Fibroblast of lung (primary cell): Measurements from ENCODE around the gene TET2. TPM values are rescaled to one million over a fixed set of nuclear protein-coding genes. Genes with fewer than 3 reads are reported as not detected.

Experiments
- DNase-seq, 2 donors: peaks; one replicate each; pipeline versions ENCODE4 v3.0.0 to v3.0.0-alpha.2; 2010; ENCODE audit warnings: low read depth in 2 of 2
- H2AFZ ChIP-seq: 2 replicates; pipeline ENCODE4 v1.5.1; 2012; ENCODE audit warnings: low read length, control low read depth, inconsistent platforms
- H3K27ac ChIP-seq: 2 replicates; pipeline ENCODE4 v1.5.1; 2011; ENCODE audit warnings: low read length, control low read depth; ENCODE audit not compliant: insufficient read depth
- H3K27me3 ChIP-seq: 2 replicates; pipeline ENCODE4 v1.5.1; 2011; ENCODE audit warnings: mild to moderate bottlenecking, low read length; ENCODE audit not compliant: control insufficient read depth, insufficient read depth
- H3K36me3 ChIP-seq: 2 replicates; pipeline ENCODE4 v1.5.1; 2011; ENCODE audit warnings: low read length; ENCODE audit not compliant: control insufficient read depth, insufficient read depth
- H3K4me1 ChIP-seq: 2 replicates; pipeline ENCODE4 v1.5.1; 2011; ENCODE audit warnings: low read length; ENCODE audit not compliant: control insufficient read depth, insufficient read depth; ENCODE audit errors: extremely low read depth
- H3K4me2 ChIP-seq: 2 replicates; pipeline ENCODE4 v1.5.1; 2011; ENCODE audit warnings: low read length, control low read depth; ENCODE audit not compliant: insufficient read depth; ENCODE audit errors: extremely low read depth
- H3K4me3 ChIP-seq, 4 experiments: fragments of 200-600 bp in 1 of 4; sonication (generic) in 1 of 4; replicated peaks in 1 of 4; 2 replicates each; pipeline ENCODE4 v1.5.1; 2011 to 2016; ENCODE audit warnings: low read length in 4 of 4, low read depth in 3 of 4, mild to moderate bottlenecking in 3 of 4, control low read depth in 2 of 4, inconsistent platforms in 1 of 4, mixed read lengths in 1 of 4; ENCODE audit not compliant: insufficient read depth in 1 of 4; ENCODE audit errors: control extremely low read depth in 1 of 4
- H3K79me2 ChIP-seq: 2 replicates; pipeline ENCODE4 v1.5.1; 2012; ENCODE audit warnings: mild to moderate bottlenecking, low read length, inconsistent platforms; ENCODE audit not compliant: control insufficient read depth, insufficient read depth
- H3K9ac ChIP-seq: 2 replicates; pipeline ENCODE4 v1.5.1; 2011; ENCODE audit warnings: mild to moderate bottlenecking, low read length, control low read depth; ENCODE audit not compliant: insufficient read depth
- H3K9me3 ChIP-seq: 2 replicates; pipeline ENCODE4 v1.5.1; 2012; ENCODE audit warnings: low read depth, low read length; ENCODE audit not compliant: control insufficient read depth, insufficient read depth
- H4K20me1 ChIP-seq: 2 replicates; pipeline ENCODE4 v1.5.1; 2011; ENCODE audit warnings: low read length; ENCODE audit not compliant: control insufficient read depth, insufficient read depth; ENCODE audit errors: extremely low read depth
- CTCF ChIP-seq, 2 donors: IDR thresholded peaks in 1 of 2; conservative IDR thresholded peaks in 1 of 2; 1 replicate in 1 of 2; 2 replicates in 1 of 2; pipeline ENCODE4 v1.5.1; 2011 to 2012; ENCODE audit warnings: low read length in 2 of 2, control low read depth in 1 of 2, inconsistent platforms in 1 of 2, low read depth in 1 of 2, mild to moderate bottlenecking in 1 of 2
- EZH2 ChIP-seq: IDR thresholded peaks from 2 replicates; pipeline ENCODE4 v1.5.1; 2012; ENCODE audit warnings: low read length, control low read depth, mild to moderate bottlenecking; ENCODE audit errors: missing control alignments
- polyA plus RNA-seq, 2 donors: library from polyadenylated mRNA; depleted of rRNA in 1 of 2; stranded (reverse) in 1 of 2; unstranded in 1 of 2; fragments of >200 nt; gene quantifications; 2 replicates each; pipeline ENCODE4 v1.2.1, GENCODE V29; 2011 to 2012; ENCODE audit warnings: missing spikeins in 1 of 2
- total RNA-seq: library from RNA; depleted of rRNA; stranded (reverse); fragments of >200 nt; gene quantifications from 2 replicates; pipeline ENCODE4 v1.2.1, GENCODE V29; 2014

TET2 gene
- total and polyA plus RNA-seq, 2 donors (not counting 1 experiment from before 2014, with no cell fraction given): 6.9 to 8.3 TPM

- H4K20me1 ChIP-seq: no peaks in the 10 kb centered on the region
- H2AFZ ChIP-seq: no peak overlapping the region
- TF ChIP-seq EZH2 (no peak), CTCF (conservative IDR thresholded peaks at IDR 0.05 in 1 of 2, IDR thresholded peaks at IDR 0.05 in 1 of 2; ENCODE audit: low read depth in 1 of 2, low read length in 2 of 2) (no peak)
- no peaks in the 10 kb centered on the region for H3K36me3 ChIP-seq
- no peaks in the 10 kb centered on the region for H3K9me3 ChIP-seq
- H3K79me2 ChIP-seq: peaks cover 42% of the 10 kb centered on the region
- H3K9ac ChIP-seq: no peak overlapping the region
- peak overlapping the region; percentile 51 for H3K4me2 ChIP-seq
- DNase-seq: peak in 1 of 2 donors; percentile 18
- H3K4me1 ChIP-seq: no peaks in the 10 kb centered on the region
- no peaks in the 10 kb centered on the region for H3K27me3 ChIP-seq
- peak overlapping the region in 1 of 4 experiments; percentile 93 for H3K4me3 ChIP-seq
- no peak overlapping the region for H3K27ac ChIP-seq
Measured at GRCh38 chr4:105149771-105150170, 3.1 kb downstream of the TET2 start.

GRCh38 chr4:105150503-105150902, 3.8 kb downstream of the TET2 start:
- H3K27me3 ChIP-seq: no peaks in the 10 kb centered on the region
- no peaks in the 10 kb centered on the region for H3K9me3 ChIP-seq
- peak; percentile 58 to 78 for DNase-seq
- TF ChIP-seq EZH2 (no peak), CTCF (conservative IDR thresholded peaks at IDR 0.05 in 1 of 2, IDR thresholded peaks at IDR 0.05 in 1 of 2; ENCODE audit: low read depth in 1 of 2, low read length in 2 of 2) (no peak)
- H2AFZ ChIP-seq: no peak overlapping the region
- no peaks in the 10 kb centered on the region for H3K36me3 ChIP-seq
- H3K4me1 ChIP-seq: no peaks in the 10 kb centered on the region
- peaks cover 42% of the 10 kb centered on the region for H3K79me2 ChIP-seq
- no peaks in the 10 kb centered on the region for H4K20me1 ChIP-seq
- H3K4me3 ChIP-seq: no peak overlapping the region
- no peak overlapping the region for H3K9ac ChIP-seq
- H3K4me2 ChIP-seq: no peak overlapping the region
- H3K27ac ChIP-seq: no peak overlapping the region

GRCh38 chr4:105153749-105154148, 7.1 kb downstream of the TET2 start:
- no peaks in the 10 kb centered on the region for H3K9me3 ChIP-seq
- H3K79me2 ChIP-seq: peaks cover 33% of the 10 kb centered on the region
- TF ChIP-seq EZH2: no peak
- no peak for TF ChIP-seq CTCF (conservative IDR thresholded peaks at IDR 0.05 in 1 of 2, IDR thresholded peaks at IDR 0.05 in 1 of 2; ENCODE audit: low read depth in 1 of 2, low read length in 2 of 2)
- H4K20me1 ChIP-seq: no peaks in the 10 kb centered on the region
- no peak overlapping the region for H3K4me3 ChIP-seq
- no peaks in the 10 kb centered on the region for H3K4me1 ChIP-seq
- no peak overlapping the region for H2AFZ ChIP-seq
- no peaks in the 10 kb centered on the region for H3K36me3 ChIP-seq
- H3K27me3 ChIP-seq: no peaks in the 10 kb centered on the region
- no peak overlapping the region for H3K27ac ChIP-seq
- no peak for DNase-seq
- no peak overlapping the region for H3K4me2 ChIP-seq
- H3K9ac ChIP-seq: no peak overlapping the region
